ENCODE data around the gene TULP4.

DNA sequence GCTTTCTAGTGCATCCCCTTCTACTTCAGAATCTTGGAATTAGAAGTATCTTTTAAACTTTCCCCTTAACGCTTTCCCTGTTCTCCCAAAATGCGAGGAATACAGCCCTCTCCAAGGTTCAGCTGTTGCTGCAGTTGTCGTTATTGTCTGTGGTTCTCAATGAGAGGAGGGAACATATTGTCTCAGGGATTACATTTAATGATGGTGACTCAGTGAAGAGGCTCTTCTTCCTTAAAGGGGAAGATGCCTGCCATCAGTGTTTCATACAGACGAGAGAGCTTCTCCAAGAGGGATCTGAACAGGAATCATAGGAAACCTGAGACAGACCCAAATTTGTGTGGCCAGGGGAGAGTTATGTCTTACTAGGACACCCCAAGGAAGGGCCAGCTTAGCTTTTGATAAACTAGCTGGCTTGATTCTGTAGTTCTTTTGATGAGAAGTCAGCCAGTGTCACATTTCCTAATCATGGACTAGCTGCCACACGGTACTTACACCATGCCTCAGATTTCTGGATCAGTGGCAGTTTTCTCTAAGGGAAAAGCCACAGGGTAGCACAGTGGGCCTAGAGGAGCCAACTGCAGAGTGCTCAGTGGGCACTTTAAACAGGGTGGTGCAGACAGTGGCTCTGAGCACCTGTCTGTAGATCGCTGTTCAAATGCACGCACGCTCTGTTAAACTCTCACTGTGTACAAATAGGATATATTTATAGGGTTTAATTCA, 187.9 kb downstream of the TULP4 start:
- TF ChIP-seq, protein P1, sequence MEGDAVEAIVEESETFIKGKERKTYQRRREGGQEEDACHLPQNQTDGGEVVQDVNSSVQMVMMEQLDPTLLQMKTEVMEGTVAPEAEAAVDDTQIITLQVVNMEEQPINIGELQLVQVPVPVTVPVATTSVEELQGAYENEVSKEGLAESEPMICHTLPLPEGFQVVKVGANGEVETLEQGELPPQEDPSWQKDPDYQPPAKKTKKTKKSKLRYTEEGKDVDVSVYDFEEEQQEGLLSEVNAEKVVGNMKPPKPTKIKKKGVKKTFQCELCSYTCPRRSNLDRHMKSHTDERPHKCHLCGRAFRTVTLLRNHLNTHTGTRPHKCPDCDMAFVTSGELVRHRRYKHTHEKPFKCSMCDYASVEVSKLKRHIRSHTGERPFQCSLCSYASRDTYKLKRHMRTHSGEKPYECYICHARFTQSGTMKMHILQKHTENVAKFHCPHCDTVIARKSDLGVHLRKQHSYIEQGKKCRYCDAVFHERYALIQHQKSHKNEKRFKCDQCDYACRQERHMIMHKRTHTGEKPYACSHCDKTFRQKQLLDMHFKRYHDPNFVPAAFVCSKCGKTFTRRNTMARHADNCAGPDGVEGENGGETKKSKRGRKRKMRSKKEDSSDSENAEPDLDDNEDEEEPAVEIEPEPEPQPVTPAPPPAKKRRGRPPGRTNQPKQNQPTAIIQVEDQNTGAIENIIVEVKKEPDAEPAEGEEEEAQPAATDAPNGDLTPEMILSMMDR (IDR thresholded peaks at IDR 0.05 in 4 of 5, conservative IDR thresholded peaks at IDR 0.05 in 1 of 5): no peak
- TF ChIP-seq POLR2A (IDR thresholded peaks at IDR 0.05): no peak

Measured in gastrocnemius medialis (tissue), 4 donors.